Astrocyte (in vitro differentiated cells and primary cell): ENCODE data around the gene SUGCT. TPM values are rescaled to one million over a fixed set of nuclear protein-coding genes. Genes with fewer than 3 reads are reported as not detected.

ENCODE experiments used
- DNase-seq: peaks from one replicate; pipeline ENCODE4 v3.0.0-alpha.2; 2010; ENCODE audit warnings: low read depth
- FAIRE-seq: peaks from 2 replicates; lab custom pipeline; 2011; peaks lifted over from hg19 to GRCh38; lab: Jason Lieb, UNC
- H2AFZ ChIP-seq: 2 replicates; pipeline ENCODE4 v1.6.0; 2012; ENCODE audit warnings: low read depth, low read length, inconsistent platforms
- H3K27ac ChIP-seq: 2 replicates; pipeline ENCODE4 v1.5.1; 2011; ENCODE audit warnings: low read depth, low read length, inconsistent platforms
- H3K27me3 ChIP-seq: 2 replicates; pipeline ENCODE4 v1.6.0; 2011; ENCODE audit warnings: low read length, inconsistent platforms; ENCODE audit not compliant: insufficient read depth
- H3K36me3 ChIP-seq: 2 replicates; pipeline ENCODE4 v1.5.1; 2011; ENCODE audit warnings: low read length, inconsistent platforms; ENCODE audit not compliant: insufficient read depth
- H3K4me1 ChIP-seq: 2 replicates; pipeline ENCODE4 v1.5.1; 2011; ENCODE audit warnings: low read length, inconsistent platforms; ENCODE audit not compliant: insufficient read depth
- H3K4me2 ChIP-seq: 2 replicates; pipeline ENCODE4 v1.6.0; 2012; ENCODE audit warnings: low read length, inconsistent platforms
- H3K4me3 ChIP-seq: 2 replicates; pipeline ENCODE4 v1.5.1; 2011; ENCODE audit warnings: low read depth, mild to moderate bottlenecking, low read length, inconsistent platforms; ENCODE audit not compliant: insufficient read depth
- H3K79me2 ChIP-seq: 2 replicates; pipeline ENCODE4 v1.6.0; 2012; ENCODE audit warnings: mild to moderate bottlenecking, low read length, inconsistent platforms; ENCODE audit not compliant: insufficient read depth
- H3K9ac ChIP-seq: 2 replicates; pipeline ENCODE4 v1.6.0; 2012; ENCODE audit warnings: mild to moderate bottlenecking, low read length, inconsistent platforms
- H3K9me3 ChIP-seq: 2 replicates; pipeline ENCODE4 v1.5.1; 2012; ENCODE audit warnings: low read depth, mild to moderate bottlenecking, low read length, inconsistent platforms; ENCODE audit not compliant: insufficient read depth
- H4K20me1 ChIP-seq: 2 replicates; pipeline ENCODE4 v1.6.0; 2012; ENCODE audit warnings: low read length, inconsistent platforms; ENCODE audit not compliant: insufficient read depth
- H3K27ac Mint-ChIP-seq: one replicate; pipeline ENCODE4 v1.8.0; 2021; ENCODE audit warnings: mild to moderate bottlenecking, mixed read lengths; ENCODE audit not compliant: unreplicated experiment
- H3K27me3 Mint-ChIP-seq: one replicate; pipeline ENCODE4 v1.8.0; 2021; ENCODE audit warnings: low read depth, mixed read lengths; ENCODE audit not compliant: unreplicated experiment
- H3K36me3 Mint-ChIP-seq: one replicate; pipeline ENCODE4 v1.8.0; 2021; ENCODE audit warnings: low read depth, mixed read lengths; ENCODE audit not compliant: unreplicated experiment
- H3K4me1 Mint-ChIP-seq: one replicate; pipeline ENCODE4 v1.8.0; 2021; ENCODE audit warnings: low read depth, mixed read lengths; ENCODE audit not compliant: unreplicated experiment
- H3K4me3 Mint-ChIP-seq: one replicate; pipeline ENCODE4 v1.8.0; 2021; ENCODE audit warnings: mild to moderate bottlenecking, moderate library complexity, mixed read lengths; ENCODE audit not compliant: unreplicated experiment
- H3K9me3 Mint-ChIP-seq: one replicate; pipeline ENCODE4 v1.8.0; 2021; ENCODE audit warnings: mild to moderate bottlenecking, mixed read lengths; ENCODE audit not compliant: unreplicated experiment
- CTCF ChIP-seq: IDR thresholded peaks from 2 replicates; pipeline ENCODE4 v1.5.1; 2011; ENCODE audit warnings: low read depth, mild to moderate bottlenecking, inconsistent platforms, low read length, moderate library complexity; ENCODE audit not compliant: insufficient read depth
- EZH2 ChIP-seq: IDR thresholded peaks from 2 replicates; pipeline ENCODE4 v1.6.1; 2012; ENCODE audit warnings: mild to moderate bottlenecking, low read length, inconsistent platforms; ENCODE audit not compliant: insufficient read depth
- total RNA-seq: library from RNA; stranded (reverse); gene quantifications from 2 replicates; pipeline ENCODE4 v1.2.1, GENCODE V29; 2021

The SUGCT gene
- total RNA-seq, 1 donor from 2014 or later, result 15.5 TPM

GRCh38 chr7:40356312-40356711, 221.5 kb downstream of the SUGCT start:
- Histone ChIP-seq H3K9ac (no peak overlapping the region), H3K9me3 (no peaks in the 10 kb centered on the region), H3K4me3 (no peak overlapping the region), H2AFZ (no peak overlapping the region), H3K27me3 (no peaks in the 10 kb centered on the region), H3K27ac (no peak overlapping the region), H4K20me1 (no peaks in the 10 kb centered on the region), H3K4me2 (no peak overlapping the region), H3K4me1 (no peaks in the 10 kb centered on the region), H3K36me3 (no peaks in the 10 kb centered on the region), H3K79me2 (no peaks in the 10 kb centered on the region)
- peak; percentile 55 for DNase-seq
- peaks cover 2% of the 10 kb centered on the region for H3K9me3 Mint-ChIP-seq
- no peak for TF ChIP-seq EZH2
- TF ChIP-seq CTCF, result no peak
- no peak for FAIRE-seq
- H3K27me3 Mint-ChIP-seq, result no peaks in the 10 kb centered on the region
- H3K36me3 Mint-ChIP-seq, result no peaks in the 10 kb centered on the region
- H3K4me1 Mint-ChIP-seq, result peaks cover 16% of the 10 kb centered on the region
- H3K27ac Mint-ChIP-seq, result peak overlapping the region; percentile 82
- H3K4me3 Mint-ChIP-seq, result no peak overlapping the region

GRCh38 chr7:40356871-40357709, 222.3 kb downstream of the SUGCT start:
- Histone ChIP-seq H3K27ac (no peak overlapping the region), H3K9me3 (no peaks in the 10 kb centered on the region)
- peak; percentile 49 for FAIRE-seq

More at GRCh38 chr7:40356871-40357709, 222.3 kb downstream of the SUGCT start:
- H2AFZ ChIP-seq, result no peak overlapping the region
- no peaks in the 10 kb centered on the region for H4K20me1 ChIP-seq
- H3K4me3 Mint-ChIP-seq, result no peak overlapping the region
- peaks cover 4% of the 10 kb centered on the region for H3K9me3 Mint-ChIP-seq
- peak overlapping the region; percentile 82 for H3K27ac Mint-ChIP-seq
- no peak overlapping the region for H3K9ac ChIP-seq
- H3K36me3 ChIP-seq, result no peaks in the 10 kb centered on the region
- peak; percentile 48 for DNase-seq
- peaks cover 3% of the 10 kb centered on the region for H3K36me3 Mint-ChIP-seq
- no peak overlapping the region for H3K4me3 ChIP-seq
- H3K4me2 ChIP-seq, result no peak overlapping the region
- H3K27me3 Mint-ChIP-seq, result no peaks in the 10 kb centered on the region
- no peaks in the 10 kb centered on the region for H3K79me2 ChIP-seq
- no peaks in the 10 kb centered on the region for H3K27me3 ChIP-seq
- no peaks in the 10 kb centered on the region for H3K4me1 ChIP-seq
- no peak for TF ChIP-seq CTCF
- no peak for TF ChIP-seq EZH2
- H3K4me1 Mint-ChIP-seq, result peaks cover 16% of the 10 kb centered on the region
